Stimulated activated naive CD8-positive, alpha-beta T cell treated with anti-CD3 and anti-CD28 coated beads, Interleukin-15, amount 100 ng/mL, for 72 hours (primary cell): ENCODE results near the gene ATRN.
"Not testable (repeated sequence)": the region's sequence is repeated elsewhere in the genome, so short reads cannot be mapped to it uniquely, and the experiment has no call there.

Experiments
- ATAC-seq: fragments of 150-1000 bp; cut with Tn5 transposase; 2 replicates; pipeline ENCODE4 v1.10.0; 2021; ENCODE audit warnings: mild to moderate bottlenecking, moderate library complexity
- DNase-seq, 2 donors: peaks; one replicate each; pipeline ENCODE4 v3.0.0; 2021 to 2022
- H3K27ac Mint-ChIP-seq, 2 donors: one replicate each; pipeline ENCODE4 v1.8.0; 2022; ENCODE audit warnings: mild to moderate bottlenecking in 2 of 2, mixed read lengths in 2 of 2, moderate library complexity in 2 of 2
- H3K27me3 Mint-ChIP-seq: one replicate; pipeline ENCODE4 v1.8.0; 2022; ENCODE audit warnings: mixed read lengths
- H3K4me1 Mint-ChIP-seq: one replicate; pipeline ENCODE4 v1.8.0; 2022; ENCODE audit warnings: mild to moderate bottlenecking, mixed read lengths
- H3K4me3 Mint-ChIP-seq, 2 donors: one replicate each; pipeline ENCODE4 v1.8.0; 2022; ENCODE audit warnings: mild to moderate bottlenecking in 2 of 2, mixed read lengths in 2 of 2, moderate library complexity in 1 of 2
- H3K9me3 Mint-ChIP-seq, 2 donors: one replicate each; pipeline ENCODE4 v1.8.0; 2022; ENCODE audit warnings: mixed read lengths in 2 of 2

ATRN gene

GRCh38 chr20:3479759-3480615, 9.2 kb downstream of the ATRN start:
- DNase-seq (no peak), ATAC-seq (no peak)
- no peaks in the 10 kb centered on the region for H3K9me3 Mint-ChIP-seq
- peaks cover 8% of the 10 kb centered on the region for H3K4me1 Mint-ChIP-seq
- no peaks in the 10 kb centered on the region for H3K27me3 Mint-ChIP-seq
- no peak overlapping the region for H3K4me3 Mint-ChIP-seq
- H3K27ac Mint-ChIP-seq = no peak overlapping the region

DNA sequence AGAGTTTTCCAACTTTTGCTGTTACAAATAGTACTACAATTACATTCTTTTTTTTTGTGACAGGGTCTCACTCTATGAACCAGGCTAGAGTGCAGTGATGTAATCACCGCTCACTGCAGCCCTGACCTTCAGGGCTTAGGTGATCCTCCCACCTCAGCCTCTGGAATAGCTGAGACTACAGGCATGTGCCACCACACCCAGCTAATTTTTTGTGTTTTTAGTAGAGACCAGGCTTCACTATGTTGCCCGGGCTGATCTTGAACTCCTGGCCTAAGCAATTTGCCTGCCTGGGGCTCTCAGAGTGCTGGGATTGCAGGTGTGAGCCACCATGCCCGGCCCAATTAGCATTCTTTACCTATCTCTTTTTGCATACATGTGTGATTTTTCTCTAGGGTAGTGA, 12.5 kb downstream of the ATRN start:
- DNase-seq = no peak
- no peaks in the 10 kb centered on the region for H3K27me3 Mint-ChIP-seq
- H3K4me1 Mint-ChIP-seq = peaks cover 17% of the 10 kb centered on the region
- peaks cover 15 to 17% of the 10 kb centered on the region in 2 donors for H3K9me3 Mint-ChIP-seq
- no peak overlapping the region for H3K27ac Mint-ChIP-seq
- no peak for ATAC-seq
- no peak overlapping the region for H3K4me3 Mint-ChIP-seq

DNA sequence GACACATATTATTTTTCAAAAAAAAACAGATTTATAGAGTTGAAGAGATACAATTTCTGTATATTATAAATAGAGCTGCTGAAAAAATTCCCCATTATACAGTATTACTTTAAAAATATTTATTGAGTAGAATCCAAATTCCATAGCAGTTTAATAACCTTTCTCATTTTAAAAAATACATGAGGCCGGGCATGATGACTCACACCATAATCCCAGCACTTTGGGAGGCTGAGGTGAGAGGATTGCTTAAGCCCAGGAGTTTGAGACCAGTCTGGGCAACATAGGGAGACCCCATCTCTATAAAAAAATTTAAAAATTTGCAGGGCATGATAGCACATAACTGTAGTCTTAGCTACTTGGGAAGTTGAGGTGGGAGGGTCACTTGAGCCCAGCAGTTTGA, 13.0 kb downstream of the ATRN start:
- Mint-ChIP-seq H3K27me3 (no peaks in the 10 kb centered on the region), H3K9me3 (peaks cover 15 to 17% of the 10 kb centered on the region in 2 donors), H3K4me1 (peaks cover 18% of the 10 kb centered on the region), H3K27ac (peak overlapping the region in 1 of 2 donors; percentile 19), H3K4me3 (no peak overlapping the region)
- no peak for DNase-seq
- no peak for ATAC-seq

DNA sequence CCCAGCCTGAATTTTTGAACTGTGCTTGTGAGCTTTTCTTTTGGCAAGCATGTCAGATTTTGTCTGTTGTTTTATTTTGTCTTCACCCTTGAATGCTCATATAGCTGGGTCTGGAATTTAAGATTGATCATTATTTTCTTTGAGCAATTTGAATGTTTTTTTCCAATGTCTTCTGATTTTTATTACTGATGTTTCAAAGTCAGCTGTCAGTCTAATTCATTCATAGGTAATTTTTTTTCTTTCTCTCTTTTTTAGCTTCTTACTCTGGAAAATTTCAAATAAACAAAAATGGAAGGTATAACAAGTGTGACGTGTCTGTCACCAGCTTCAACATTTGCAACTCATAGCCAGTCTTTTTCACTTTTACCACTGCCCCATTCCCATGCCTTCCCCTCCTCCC, 15.1 kb downstream of the ATRN start:
- Mint-ChIP-seq H3K9me3 (peaks cover 15 to 17% of the 10 kb centered on the region in 2 donors), H3K27ac (no peak overlapping the region), H3K27me3 (no peaks in the 10 kb centered on the region), H3K4me1 (peaks cover 18% of the 10 kb centered on the region), H3K4me3 (no peak overlapping the region)
- no peak for ATAC-seq
- DNase-seq = no peak

- no peak overlapping the region for H3K27ac Mint-ChIP-seq
- ATAC-seq (no peak), DNase-seq (no peak)
- H3K4me3 Mint-ChIP-seq = no peak overlapping the region
- peaks cover 18% of the 10 kb centered on the region for H3K4me1 Mint-ChIP-seq
- H3K27me3 Mint-ChIP-seq = no peaks in the 10 kb centered on the region
- H3K9me3 Mint-ChIP-seq = peaks cover 15 to 17% of the 10 kb centered on the region in 2 donors
These were observed 16.0 kb downstream of the ATRN start for GRCh38 chr20:3486850-3487249.

- Mint-ChIP-seq H3K9me3 (peaks cover 8 to 11% of the 10 kb centered on the region in 2 donors), H3K27me3 (no peaks in the 10 kb centered on the region), H3K27ac (no peak overlapping the region), H3K4me3 (no peak overlapping the region), H3K4me1 (peaks cover 7% of the 10 kb centered on the region)
- DNase-seq (no peak), ATAC-seq (no peak)
These were observed 21.9 kb downstream of the ATRN start for GRCh38 chr20:3492669-3493068.

DNA sequence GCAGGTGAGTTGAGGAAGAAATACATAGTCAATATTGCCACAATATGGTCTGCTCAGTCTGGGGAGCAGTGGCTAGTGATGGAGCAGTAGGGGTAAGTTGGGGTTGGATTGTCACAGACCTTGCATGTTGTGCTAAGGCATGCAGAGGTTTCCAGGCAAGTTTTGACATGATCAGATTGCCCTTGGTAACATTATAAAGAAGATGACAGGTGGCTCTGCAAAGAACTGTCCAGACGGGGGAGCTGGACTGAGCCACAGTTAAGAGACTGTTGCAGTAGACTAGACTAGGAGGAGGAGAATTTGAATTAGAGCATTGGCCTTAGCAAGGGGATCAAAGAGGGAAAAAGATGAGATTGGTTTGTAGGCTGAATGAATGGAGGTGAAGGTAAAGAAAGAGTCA, 23.4 kb downstream of the ATRN start:
- Mint-ChIP-seq H3K4me1 (no peaks in the 10 kb centered on the region), H3K4me3 (no peak overlapping the region), H3K9me3 (peaks cover 8 to 11% of the 10 kb centered on the region in 2 donors), H3K27me3 (no peaks in the 10 kb centered on the region), H3K27ac (no peak overlapping the region)
- DNase-seq = no peak
- ATAC-seq = no peak

GRCh38 chr20:3502878-3503277, 32.1 kb downstream of the ATRN start:
- Mint-ChIP-seq H3K27ac (no peak overlapping the region), H3K9me3 (no peaks in the 10 kb centered on the region), H3K4me1 (no peaks in the 10 kb centered on the region), H3K27me3 (no peaks in the 10 kb centered on the region), H3K4me3 (no peak overlapping the region)
- DNase-seq (no peak), ATAC-seq (no peak)

- Mint-ChIP-seq H3K4me3 (no peak overlapping the region), H3K4me1 (peaks cover 10% of the 10 kb centered on the region), H3K9me3 (no peaks in the 10 kb centered on the region), H3K27me3 (no peaks in the 10 kb centered on the region), H3K27ac (no peak overlapping the region)
- DNase-seq (no peak), ATAC-seq (no peak)
These were observed 34.3 kb downstream of the ATRN start for GRCh38 chr20:3505148-3505547.

DNA sequence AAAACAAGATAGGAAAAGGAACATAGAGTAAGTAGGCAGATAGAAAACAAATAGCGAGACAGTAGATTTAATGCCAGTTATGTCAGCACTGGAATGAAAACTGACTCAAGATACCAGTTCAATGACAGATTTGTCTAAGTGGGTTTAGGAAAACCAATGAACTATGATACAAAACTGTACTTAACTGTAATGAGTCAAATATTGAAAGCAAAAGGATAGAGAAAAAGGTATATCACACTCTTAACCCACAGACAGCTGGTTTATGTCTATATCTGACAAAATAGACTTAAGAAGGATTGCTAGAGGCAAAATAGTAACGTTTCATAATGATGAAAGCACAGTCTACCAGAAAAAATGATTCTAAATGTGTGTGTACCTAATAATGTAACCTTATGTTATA, 38.2 kb downstream of the ATRN start:
- ATAC-seq (peak; percentile 45), DNase-seq (no peak)
- H3K4me1 Mint-ChIP-seq = peaks cover 10% of the 10 kb centered on the region
- H3K27me3 Mint-ChIP-seq = no peaks in the 10 kb centered on the region
- H3K4me3 Mint-ChIP-seq = no peak overlapping the region
- no peaks in the 10 kb centered on the region for H3K9me3 Mint-ChIP-seq
- no peak overlapping the region for H3K27ac Mint-ChIP-seq

DNA sequence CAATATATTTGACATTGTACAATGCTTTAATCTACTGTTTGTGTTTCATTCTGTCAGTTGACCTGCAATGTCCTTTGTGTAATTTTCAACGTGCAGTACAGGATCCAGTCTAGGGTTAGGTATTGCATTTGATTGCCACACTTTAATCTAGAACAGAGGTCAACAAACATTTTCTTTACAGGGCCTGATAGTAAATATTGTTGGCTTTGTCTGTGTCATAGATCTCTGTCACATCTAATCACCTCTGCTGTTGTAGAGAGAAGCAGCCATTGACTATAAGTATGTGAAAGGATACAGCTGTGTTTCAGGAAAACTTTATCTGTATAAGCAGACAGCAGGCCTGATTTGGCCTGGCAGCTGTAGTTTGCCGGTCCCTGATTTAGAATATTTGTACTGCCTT, 39.3 kb downstream of the ATRN start:
- Mint-ChIP-seq H3K27ac (no peak overlapping the region), H3K4me1 (peaks cover 10% of the 10 kb centered on the region), H3K4me3 (no peak overlapping the region), H3K27me3 (no peaks in the 10 kb centered on the region), H3K9me3 (no peaks in the 10 kb centered on the region)
- no peak for ATAC-seq
- DNase-seq = no peak

- not testable (repeated sequence) for H3K27ac Mint-ChIP-seq, H3K27me3 Mint-ChIP-seq, DNase-seq, H3K9me3 Mint-ChIP-seq, H3K4me3 Mint-ChIP-seq, ATAC-seq
- H3K4me1 Mint-ChIP-seq = peaks cover 10% of the 10 kb centered on the region
These were observed 41.4 kb downstream of the ATRN start for GRCh38 chr20:3512239-3512638.

DNA sequence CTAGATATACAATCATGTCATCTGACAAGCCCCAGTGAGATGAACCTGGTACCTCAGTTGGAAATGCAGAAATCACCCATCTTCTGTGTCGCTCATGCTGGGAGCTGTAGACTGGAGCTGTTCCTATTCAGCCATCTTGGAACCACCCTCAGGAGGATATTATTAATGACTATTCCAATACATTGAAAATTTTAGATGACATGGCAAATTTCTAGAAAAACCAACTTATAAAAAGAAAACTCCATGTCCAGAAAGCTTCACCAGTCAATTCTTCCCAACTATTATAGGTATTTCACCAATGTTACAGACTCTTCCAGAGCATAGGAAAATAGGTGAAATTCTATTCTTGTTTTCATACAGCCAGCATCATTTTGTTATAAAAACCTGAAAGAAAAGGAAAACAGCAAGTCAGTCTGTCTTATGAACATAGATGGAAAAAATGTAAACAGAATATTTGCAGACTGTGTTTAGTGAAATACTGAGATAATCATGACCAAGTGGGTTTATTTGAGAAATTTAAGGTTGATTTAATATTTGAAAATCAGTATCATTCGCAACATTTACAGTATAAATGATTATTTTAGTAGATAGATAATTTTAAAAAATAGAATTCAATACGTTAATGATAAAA, 43.3 kb downstream of the ATRN start:
- no peak overlapping the region for H3K4me3 Mint-ChIP-seq
- H3K27ac Mint-ChIP-seq = no peak overlapping the region

DNA sequence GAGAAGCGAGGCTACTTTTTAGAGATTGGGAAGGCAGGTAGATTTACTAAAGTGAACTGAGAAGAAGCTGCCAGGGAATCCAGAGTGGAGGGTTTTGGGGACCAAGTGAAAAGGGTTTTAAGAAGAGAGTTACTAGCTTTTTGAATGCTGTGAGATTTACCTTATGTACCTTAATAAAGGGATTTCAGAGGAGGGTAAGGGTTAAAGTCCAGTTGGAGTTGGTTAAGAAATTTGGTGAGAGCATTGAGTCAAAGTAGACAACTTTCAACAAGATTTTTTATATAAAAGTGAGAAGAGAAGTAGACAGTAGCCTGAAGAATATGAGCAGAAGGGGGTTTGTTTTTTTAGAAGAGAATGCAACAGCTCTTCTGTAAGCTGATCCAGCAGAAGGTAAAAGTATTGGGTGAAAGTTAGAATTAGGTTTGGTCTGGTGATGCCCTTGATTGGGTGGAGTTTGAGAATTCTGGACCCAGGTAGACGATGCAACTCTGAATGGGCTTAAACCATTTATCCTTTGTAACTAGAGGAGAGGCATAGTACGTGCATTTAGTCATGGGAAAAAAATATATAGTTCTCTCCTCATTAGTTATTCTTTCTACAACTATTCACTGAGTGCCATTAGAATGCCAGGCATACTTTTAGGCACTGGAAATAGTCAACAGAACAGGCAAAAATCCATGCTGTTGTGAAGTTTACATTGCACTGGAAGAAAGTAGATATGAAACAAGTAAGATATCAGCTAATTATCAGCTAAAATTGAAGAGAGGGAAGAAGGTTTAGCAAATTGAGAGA, 44.8 kb downstream of the ATRN start:
- H3K27me3 Mint-ChIP-seq = no peaks in the 10 kb centered on the region
- no peak overlapping the region for H3K27ac Mint-ChIP-seq
- no peak overlapping the region for H3K4me3 Mint-ChIP-seq
- peaks cover 1 to 13% of the 10 kb centered on the region in 2 donors for H3K9me3 Mint-ChIP-seq
- H3K4me1 Mint-ChIP-seq = no peaks in the 10 kb centered on the region
- no peak for DNase-seq
- ATAC-seq = no peak

More for the DNA sequence above, 43.3 kb downstream of the ATRN start:
- Mint-ChIP-seq H3K9me3 (peaks cover 0 to 5% of the 10 kb centered on the region in 2 donors), H3K4me1 (peaks cover 1% of the 10 kb centered on the region), H3K27me3 (no peaks in the 10 kb centered on the region)
- ATAC-seq (no peak), DNase-seq (no peak)

DNA sequence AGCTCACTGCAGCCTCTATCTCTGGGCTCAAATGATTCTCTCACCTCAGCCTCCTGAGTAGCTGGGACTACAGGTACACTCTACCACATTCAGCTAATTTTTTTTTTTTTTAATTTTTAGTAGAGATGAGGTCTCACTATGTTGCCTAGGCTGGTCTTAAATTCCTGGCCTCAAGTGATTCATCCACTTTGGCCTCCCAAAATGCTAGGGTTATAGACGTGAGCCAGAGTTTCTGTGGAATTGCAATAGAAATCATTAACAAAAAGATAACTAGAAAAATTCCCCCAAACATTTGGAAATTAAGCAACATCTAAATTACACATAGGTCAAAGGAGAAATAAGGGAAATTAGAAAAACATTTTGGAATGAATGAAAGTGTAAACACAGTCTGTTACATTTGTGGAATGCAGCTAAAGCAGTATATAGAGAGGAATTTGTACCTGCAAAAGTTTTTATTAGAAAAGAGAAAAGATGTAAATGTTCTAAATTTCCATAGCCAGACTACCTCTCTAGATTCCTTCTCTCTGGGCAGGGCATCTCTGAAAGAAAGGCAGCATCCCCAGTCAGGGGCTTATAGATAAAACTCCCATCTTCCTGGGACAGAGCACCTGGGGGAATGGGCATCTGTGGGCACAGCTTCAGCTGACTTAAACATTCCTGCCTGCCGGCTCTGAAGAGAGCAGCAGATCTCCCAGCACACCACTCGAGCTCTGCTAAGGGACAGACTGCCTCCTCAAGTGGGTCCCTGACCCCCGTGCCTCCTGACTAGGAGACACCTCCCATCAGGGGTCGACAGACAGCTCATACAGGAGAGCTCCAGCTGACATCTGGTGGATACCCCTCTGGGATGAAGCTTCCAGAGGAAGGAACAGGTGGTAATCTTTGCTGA, 51.3 kb downstream of the ATRN start:
- no peaks in the 10 kb centered on the region for H3K4me1 Mint-ChIP-seq
- H3K9me3 Mint-ChIP-seq = peaks cover 40 to 45% of the 10 kb centered on the region in 2 donors
- ATAC-seq (no peak), DNase-seq (no peak)
- no peak overlapping the region for H3K27ac Mint-ChIP-seq
- no peaks in the 10 kb centered on the region for H3K27me3 Mint-ChIP-seq
- no peak overlapping the region for H3K4me3 Mint-ChIP-seq
